Calu3 (cell line): Measurements from ENCODE around the gene ARHGDIA. TPM values are rescaled to one million over a fixed set of nuclear protein-coding genes. Genes with fewer than 3 reads are reported as not detected.

Experiments
- BruUV-seq: library from RNA; stranded (reverse); fragments of 400-500 nt; replicated peaks from 2 replicates; lab custom pipeline; 2021; lab: Mats Ljungman, UMichigan
- CTCF ChIA-PET: fragments of 300-600 bp; sonication (Branson Sonifier 250); formaldehyde crosslinking; loops from one replicate; lab custom pipeline; 2022; ENCODE audit warnings: antibody characterized with exemption; lab: Charles Lee
- DNase-seq: peaks from one replicate; pipeline ENCODE4 v3.0.0; 2022
- H3K27ac Mint-ChIP-seq: one replicate; pipeline ENCODE4 v1.8.0; 2022; ENCODE audit warnings: mixed read lengths; ENCODE audit not compliant: unreplicated experiment
- H3K27me3 Mint-ChIP-seq: one replicate; pipeline ENCODE4 v1.8.0; 2022; ENCODE audit warnings: mixed read lengths; ENCODE audit not compliant: unreplicated experiment
- H3K36me3 Mint-ChIP-seq: one replicate; pipeline ENCODE4 v1.8.0; 2022; ENCODE audit warnings: mild to moderate bottlenecking, moderate library complexity, mixed read lengths; ENCODE audit not compliant: insufficient read depth, unreplicated experiment
- H3K4me1 Mint-ChIP-seq: one replicate; pipeline ENCODE4 v1.8.0; 2022; ENCODE audit warnings: mild to moderate bottlenecking, low read depth, mixed read lengths; ENCODE audit not compliant: unreplicated experiment
- H3K4me3 Mint-ChIP-seq: one replicate; pipeline ENCODE4 v1.8.0; 2022; ENCODE audit warnings: mild to moderate bottlenecking, low read depth, moderate library complexity, mixed read lengths; ENCODE audit not compliant: unreplicated experiment
- H3K9me3 Mint-ChIP-seq: one replicate; pipeline ENCODE4 v1.8.0; 2022; ENCODE audit warnings: low read depth, mixed read lengths; ENCODE audit not compliant: unreplicated experiment
- CTCF ChIP-seq: fragments of 200-600 bp; IDR thresholded peaks from one replicate; pipeline ENCODE4 v1.8.0; 2022; ENCODE audit warnings: antibody characterized with exemption; ENCODE audit not compliant: unreplicated experiment
- intact Hi-C: fragments of 100-400 bp; cut with micrococcal nuclease; formaldehyde crosslinking; loops from one replicate; pipeline ENCODE4 v1.10.0; 2022; ENCODE audit not compliant: unreplicated experiment
- total RNA-seq: library from RNA; stranded (reverse); gene quantifications from 2 replicates; pipeline ENCODE4 v1.2.3, GENCODE V29; 2022

Gene ARHGDIA
- total RNA-seq, 1 experiment from 2014 or later: 273 TPM

GRCh38 chr17:81831563-81831956, 39.6 kb downstream of the ARHGDIA start:
- no TSS peak for BruUV-seq
- no peak for TF ChIP-seq CTCF
- peaks cover 18% of the 10 kb centered on the region for H3K4me1 Mint-ChIP-seq
- H3K27ac Mint-ChIP-seq: no peak overlapping the region
- H3K36me3 Mint-ChIP-seq: peaks cover 43% of the 10 kb centered on the region
- no peak for DNase-seq
- CTCF ChIA-PET: no interaction called here
- no peaks in the 10 kb centered on the region for H3K27me3 Mint-ChIP-seq
- intact Hi-C loops: no loop called here
- peak overlapping the region; percentile 79 for H3K4me3 Mint-ChIP-seq
- H3K9me3 Mint-ChIP-seq: no peaks in the 10 kb centered on the region

- no TSS peak for BruUV-seq
- Mint-ChIP-seq H3K4me3 (no peak overlapping the region), H3K36me3 (peaks cover 34% of the 10 kb centered on the region), H3K27me3 (no peaks in the 10 kb centered on the region), H3K4me1 (peaks cover 27% of the 10 kb centered on the region), H3K9me3 (no peaks in the 10 kb centered on the region), H3K27ac (no peak overlapping the region)
- TF ChIP-seq CTCF: no peak
- no peak for DNase-seq
- CTCF ChIA-PET: no interaction called here
- intact Hi-C loops: no loop called here
These were observed 41.3 kb downstream of the ARHGDIA start for GRCh38 chr17:81829858-81830257.

- DNase-seq: no peak
- H3K4me1 Mint-ChIP-seq: peaks cover 27% of the 10 kb centered on the region
- CTCF ChIA-PET: interaction anchor here (0.6 kb wide), 2 partner anchors 13 to 194 kb away, joined by 4 read pairs; partner anchors contain the start of genes CENPX and LRRC45
These were observed 42.5 kb downstream of the ARHGDIA start for GRCh38 chr17:81828656-81829055.

GRCh38 chr17:81825841-81826466, 45.2 kb downstream of the ARHGDIA start:
- Mint-ChIP-seq H3K9me3 (no peaks in the 10 kb centered on the region), H3K4me1 (peaks cover 17% of the 10 kb centered on the region), H3K36me3 (peaks cover 7% of the 10 kb centered on the region), H3K27ac (no peak overlapping the region), H3K27me3 (no peaks in the 10 kb centered on the region), H3K4me3 (no peak overlapping the region)
- intact Hi-C loops: no loop called here
- no peak for DNase-seq
- no peak for TF ChIP-seq CTCF
- BruUV-seq: no TSS peak
- CTCF ChIA-PET: interaction anchor here (0.5 to 1.2 kb wide), 4 partner anchors 11 to 447 kb away, joined by 3 to 4 read pairs (median 4); no protein-coding TSS in a partner anchor

More at GRCh38 chr17:81828656-81829055, 42.5 kb downstream of the ARHGDIA start:
- H3K9me3 Mint-ChIP-seq: no peaks in the 10 kb centered on the region
- BruUV-seq: no TSS peak
- no peaks in the 10 kb centered on the region for H3K27me3 Mint-ChIP-seq
- intact Hi-C loops: no loop called here
- peaks cover 29% of the 10 kb centered on the region for H3K36me3 Mint-ChIP-seq
- no peak overlapping the region for H3K27ac Mint-ChIP-seq
- TF ChIP-seq CTCF: no peak
- no peak overlapping the region for H3K4me3 Mint-ChIP-seq
